Stimulated activated naive CD4-positive, alpha-beta T cell treated with Interleukin-2 at 50 U/mL for 16 hours (primary cell): ENCODE measurements around the gene MAML3.
"Not testable (repeated sequence)": the region's sequence is repeated elsewhere in the genome, so short reads cannot be mapped to it uniquely, and the experiment has no call there.

Source experiments
- DNase-seq: peaks from one replicate; lab custom pipeline; 2025; lab: John Stamatoyannopoulos, UW

Gene MAML3

DNA sequence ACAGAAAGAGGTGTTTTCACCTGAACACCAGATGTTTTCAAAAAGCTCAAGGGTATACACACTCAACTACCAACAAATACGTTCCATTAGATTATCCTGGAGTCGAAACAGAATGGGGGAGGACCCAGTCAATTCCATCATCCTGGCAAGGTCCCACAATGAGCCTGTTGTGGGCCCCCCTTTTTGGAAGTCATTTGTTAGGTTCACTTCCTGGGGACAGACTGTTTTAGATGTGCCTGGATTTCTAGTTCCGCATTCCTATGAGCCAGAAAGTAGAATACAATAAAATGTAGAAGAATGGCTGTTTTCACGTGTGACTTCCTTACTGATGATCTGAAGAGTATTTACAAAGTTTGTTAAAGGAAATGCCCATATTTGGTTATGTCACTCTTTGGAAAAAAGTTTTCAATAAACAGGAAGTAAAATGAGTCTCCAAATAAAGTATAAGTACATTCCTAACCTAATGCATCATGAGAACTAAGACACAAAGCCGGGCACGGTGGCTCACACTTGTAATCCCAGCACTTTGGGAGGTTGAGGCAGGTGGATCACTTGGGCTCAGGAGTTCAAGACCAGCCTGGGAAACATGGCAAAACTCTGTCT is 192.5 kb downstream of the MAML3 start:
- no peak for DNase-seq

- no peak for DNase-seq
Observed at GRCh38 chr4:139959396-139959795, 194.6 kb downstream of the MAML3 start.

- no peak for DNase-seq
Observed at GRCh38 chr4:139958739-139959098, 195.3 kb downstream of the MAML3 start.

- no peak for DNase-seq
Observed at GRCh38 chr4:139957986-139958738, 195.8 kb downstream of the MAML3 start.

DNA sequence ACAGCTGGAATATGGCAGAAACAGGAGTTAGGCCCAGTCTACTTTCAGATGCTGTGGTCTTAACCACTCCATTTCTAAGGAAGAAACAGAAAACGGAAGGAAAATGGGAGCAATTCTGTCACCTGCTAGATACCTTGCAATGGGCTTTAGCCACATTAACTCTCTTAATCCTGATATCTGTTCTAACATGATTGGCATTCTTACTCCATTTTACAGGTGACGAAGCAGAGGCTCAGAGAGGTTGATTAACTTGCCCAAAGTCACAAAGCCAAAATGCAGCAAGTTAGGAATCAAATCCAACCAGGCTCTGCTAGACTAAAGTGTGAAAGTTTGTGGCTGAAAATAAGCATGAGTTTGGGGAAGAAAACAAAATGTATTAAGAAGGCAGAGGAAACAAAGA is 196.9 kb downstream of the MAML3 start:
- no peak for DNase-seq

- DNase-seq = no peak
Observed at GRCh38 chr4:139956507-139957017, 197.4 kb downstream of the MAML3 start.

GRCh38 chr4:139955600-139955999 is 198.4 kb downstream of the MAML3 start:
- no peak for DNase-seq

- no peak for DNase-seq
Observed at GRCh38 chr4:139954512-139954911, 199.5 kb downstream of the MAML3 start.

DNA sequence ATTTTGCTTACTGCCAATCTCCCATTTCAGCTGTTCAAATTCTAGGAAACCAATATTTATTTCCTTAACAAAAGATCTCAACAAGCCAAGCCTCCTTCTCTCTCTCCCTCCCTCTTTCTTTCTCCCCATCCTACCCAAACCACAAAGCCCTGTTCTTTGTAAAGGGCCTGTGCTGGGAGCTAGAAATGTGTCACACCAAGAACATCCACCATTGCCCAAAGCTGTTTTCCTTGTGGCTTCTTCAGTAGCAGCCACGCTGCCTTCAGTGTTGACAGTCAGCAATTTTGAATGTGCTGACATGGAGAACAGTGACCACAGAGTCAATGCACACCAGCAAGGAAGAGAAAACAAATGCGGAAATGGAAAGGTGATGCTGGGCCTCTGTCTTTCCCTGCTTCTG is 203.0 kb downstream of the MAML3 start:
- DNase-seq = no peak

DNA sequence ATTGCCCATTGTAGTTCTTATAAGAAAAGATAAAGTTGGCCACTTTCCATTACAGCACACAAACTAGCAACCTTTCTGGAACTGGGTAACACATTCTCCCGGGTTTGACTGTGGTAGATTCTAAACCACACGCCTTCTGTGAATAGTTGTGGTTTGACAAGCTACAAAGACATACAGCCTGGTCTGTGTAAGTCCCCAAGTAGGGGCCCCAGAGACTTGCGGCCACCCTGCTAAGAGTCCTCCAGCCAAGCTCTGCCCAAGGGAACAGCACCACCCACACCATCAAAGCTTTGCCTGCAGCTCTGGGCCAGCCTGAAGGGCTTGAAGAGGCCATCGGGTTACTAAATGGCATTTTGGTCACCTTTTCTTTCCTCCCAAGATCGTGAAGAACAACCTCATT is 203.4 kb downstream of the MAML3 start:
- no peak for DNase-seq

DNA sequence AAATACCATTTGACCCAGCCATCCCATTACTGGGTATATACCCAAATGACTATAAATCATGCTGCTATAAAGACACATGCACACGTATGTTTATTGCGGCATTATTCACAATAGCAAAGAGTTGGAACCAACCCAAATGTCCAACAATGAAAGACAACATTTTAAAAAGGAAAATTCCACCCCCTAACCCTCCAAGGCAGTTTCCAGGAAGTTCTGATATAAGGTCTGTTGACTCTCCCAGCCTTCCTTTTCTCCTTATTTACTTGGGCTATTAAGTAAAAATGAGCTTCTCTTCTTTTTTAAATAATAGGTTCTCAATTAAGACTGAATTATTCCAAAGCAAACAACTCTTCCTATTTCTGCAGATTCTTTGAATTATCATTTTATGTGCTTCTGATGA is 209.1 kb downstream of the MAML3 start:
- not testable (repeated sequence) for DNase-seq

GRCh38 chr4:139943277-139943676 is 210.7 kb downstream of the MAML3 start:
- DNase-seq = no peak

GRCh38 chr4:139942241-139942640 is 211.7 kb downstream of the MAML3 start:
- no peak for DNase-seq

- no peak for DNase-seq
Observed at GRCh38 chr4:139940600-139940999, 213.4 kb downstream of the MAML3 start.

GRCh38 chr4:139938414-139938813 is 215.6 kb downstream of the MAML3 start:
- DNase-seq = no peak

GRCh38 chr4:139935911-139936310 is 218.1 kb downstream of the MAML3 start:
- DNase-seq = no peak

DNA sequence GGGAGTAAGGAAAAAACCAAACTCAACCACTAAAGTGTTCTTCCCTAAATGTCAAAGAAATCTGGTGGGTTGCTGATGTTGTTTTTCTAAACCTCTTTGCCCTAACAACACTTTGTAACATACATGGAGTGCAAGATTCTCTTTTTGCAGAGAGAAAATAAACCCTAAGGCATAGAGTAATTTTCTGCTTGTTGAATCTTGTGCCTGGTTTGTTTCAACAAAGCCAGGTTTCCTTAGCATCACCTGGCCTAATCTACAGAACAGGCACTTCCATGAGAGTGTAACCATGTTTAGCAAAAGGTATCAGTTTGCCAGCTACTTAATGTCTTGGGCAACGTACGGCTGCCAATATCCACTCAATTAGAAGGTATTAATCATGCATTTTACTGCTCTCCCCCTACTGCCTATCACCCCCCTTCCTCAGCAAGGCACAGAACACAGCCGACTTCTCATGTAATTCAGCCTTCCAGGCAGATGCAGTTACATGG is 219.2 kb downstream of the MAML3 start:
- no peak for DNase-seq

- no peak for DNase-seq
Observed at GRCh38 chr4:139934057-139934707, 219.8 kb downstream of the MAML3 start.

DNA sequence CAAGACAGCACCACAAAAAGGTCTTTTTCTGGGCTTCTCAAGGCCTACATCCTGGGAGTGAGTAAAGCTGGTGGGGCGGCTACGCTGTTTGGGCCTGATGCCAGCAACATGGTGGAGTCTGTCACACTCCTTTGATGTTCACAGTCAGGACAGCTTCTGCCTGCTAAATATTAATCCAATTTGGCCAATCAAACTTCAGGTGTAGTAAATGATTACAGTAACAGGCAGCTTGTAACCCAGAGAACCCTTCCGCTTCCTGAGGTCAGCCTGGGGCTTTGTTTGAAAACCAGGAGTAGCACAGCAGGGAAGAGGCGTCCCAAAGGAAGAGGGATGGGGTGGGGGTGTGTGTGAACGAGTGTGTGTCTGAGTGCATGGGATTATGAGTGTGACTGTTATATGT is 220.4 kb downstream of the MAML3 start:
- no peak for DNase-seq

GRCh38 chr4:139933104-139933503 is 220.9 kb downstream of the MAML3 start:
- no peak for DNase-seq

DNA sequence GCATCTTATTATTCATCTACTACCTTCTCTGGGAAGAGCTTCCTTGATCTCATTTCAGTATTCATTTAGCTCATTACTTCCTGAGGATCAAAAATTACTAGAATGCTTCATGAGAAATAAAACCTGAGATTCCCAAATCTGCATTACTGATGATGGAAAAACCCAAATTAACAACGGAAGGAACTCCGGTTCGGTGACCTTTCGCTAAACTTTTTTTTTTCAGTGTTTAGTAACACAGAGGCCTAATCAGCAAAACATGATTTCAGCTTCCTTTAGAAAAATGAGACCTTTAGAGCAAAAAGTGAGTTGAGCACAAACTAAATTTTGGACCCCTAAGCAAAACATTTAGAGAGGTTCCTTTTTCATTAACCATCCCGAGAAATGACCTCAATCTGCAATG is 229.2 kb downstream of the MAML3 start:
- no peak for DNase-seq

- DNase-seq = no peak
Observed at GRCh38 chr4:139922406-139923024, 231.5 kb downstream of the MAML3 start.
